HG03045 (cell line): ENCODE results near the gene MAGI1.
"Not testable (repeated sequence)": the region's sequence is repeated elsewhere in the genome, so short reads cannot be mapped to it uniquely, and the experiment has no call there.

Source experiments
- ATAC-seq: cut with Tn5 transposase; IDR thresholded peaks from one replicate; pipeline ENCODE4 v1.9.1; 2021; ENCODE audit warnings: mild to moderate bottlenecking, moderate library complexity; ENCODE audit not compliant: unreplicated experiment

The MAGI1 gene

DNA sequence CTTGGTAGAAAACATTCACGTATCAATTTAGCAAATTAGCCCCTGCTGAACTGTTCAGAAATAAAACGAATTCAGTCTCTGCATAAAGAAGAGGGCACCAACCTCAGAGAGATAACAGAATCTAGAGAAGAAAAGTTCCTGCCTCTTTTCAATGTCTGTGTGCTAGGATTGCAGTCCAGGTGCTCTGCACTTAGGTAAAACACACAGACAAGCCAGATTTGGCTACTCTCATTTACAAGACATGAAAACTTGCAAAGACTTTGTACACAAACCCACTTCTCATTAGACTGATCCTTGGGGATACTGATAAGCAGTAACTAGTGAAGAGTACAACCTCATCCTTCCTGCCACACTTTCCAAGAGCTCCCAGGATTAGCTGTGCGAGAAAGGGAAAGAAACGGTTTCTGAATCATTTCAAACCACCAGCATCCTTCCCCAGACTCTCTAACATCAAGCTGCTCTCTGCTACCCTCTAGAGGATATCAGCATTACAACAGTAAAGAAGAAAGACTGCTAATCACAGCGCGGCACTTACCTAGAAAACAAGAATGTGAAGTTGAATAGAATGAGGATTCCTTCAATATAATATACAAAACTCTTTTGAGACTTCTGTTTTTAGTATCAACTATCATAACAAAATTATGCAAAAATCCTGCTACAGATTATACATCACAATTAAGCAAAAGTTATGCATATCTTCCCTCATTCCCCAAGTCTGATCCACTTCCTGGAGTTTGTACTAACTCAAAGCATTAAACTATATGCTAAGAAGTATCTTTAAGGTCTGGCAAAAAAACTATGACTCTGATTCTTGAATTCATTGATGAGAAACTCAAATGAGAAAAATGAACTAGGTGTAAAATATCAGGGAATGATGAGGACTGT is 306.4 kb downstream of the MAGI1 start:
- peak; percentile 89 for ATAC-seq

- no peak for ATAC-seq
Measured at GRCh38 chr3:65730449-65730848, 308.3 kb downstream of the MAGI1 start.

GRCh38 chr3:65729973-65730372 is 308.7 kb downstream of the MAGI1 start:
- ATAC-seq = no peak

GRCh38 chr3:65729555-65729954 is 309.2 kb downstream of the MAGI1 start:
- ATAC-seq = no peak

DNA sequence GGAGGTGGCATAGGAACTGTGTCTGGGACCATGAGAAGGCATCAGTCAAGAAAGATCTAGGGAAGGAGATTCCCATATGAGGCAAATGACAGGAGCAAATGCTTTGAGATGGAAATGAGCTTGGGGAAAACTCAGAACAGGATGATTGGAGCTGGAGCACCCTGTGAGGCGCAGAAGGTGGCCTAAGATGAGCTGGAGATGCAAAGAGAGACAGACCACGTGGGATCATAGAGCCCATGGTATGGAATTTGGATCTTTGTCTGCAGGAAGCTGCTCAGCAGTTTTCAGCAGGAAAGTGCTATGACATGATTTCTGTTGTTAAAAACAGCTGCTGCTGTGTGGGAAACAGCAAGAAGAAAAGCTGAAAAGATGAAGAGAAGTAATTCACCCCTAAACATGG is 310.6 kb downstream of the MAGI1 start:
- ATAC-seq = no peak

- no peak for ATAC-seq
Measured at GRCh38 chr3:65723985-65724384, 314.7 kb downstream of the MAGI1 start.

GRCh38 chr3:65723011-65723410 is 315.7 kb downstream of the MAGI1 start:
- no peak for ATAC-seq

- no peak for ATAC-seq
Measured at GRCh38 chr3:65720989-65721737, 317.6 kb downstream of the MAGI1 start.

DNA sequence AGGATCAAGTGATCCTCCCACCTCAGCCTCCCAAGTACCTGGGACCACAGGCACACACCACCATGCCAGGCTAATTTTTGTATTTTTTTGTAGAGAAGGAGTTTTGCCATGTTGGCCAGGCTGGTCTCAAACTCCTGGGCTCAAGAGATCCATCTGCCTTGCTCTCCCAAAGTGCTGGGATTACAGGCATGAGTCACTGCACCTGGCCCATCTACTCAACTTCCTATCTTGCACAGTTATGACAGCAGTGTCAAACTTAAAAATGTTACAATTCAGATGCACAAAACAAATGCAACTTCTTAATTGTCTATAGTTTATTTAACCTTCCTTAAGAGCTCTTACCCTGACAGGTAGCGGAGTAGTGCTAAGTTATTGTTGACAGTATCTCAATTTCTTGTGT is 319.1 kb downstream of the MAGI1 start:
- ATAC-seq = not testable (repeated sequence)

- no peak for ATAC-seq
Measured at GRCh38 chr3:65717676-65718346, 320.9 kb downstream of the MAGI1 start.

- no peak for ATAC-seq
Measured at GRCh38 chr3:65716071-65716751, 322.5 kb downstream of the MAGI1 start.

- no peak for ATAC-seq
Measured at GRCh38 chr3:65714134-65714533, 324.6 kb downstream of the MAGI1 start.

- ATAC-seq = no peak
Measured at GRCh38 chr3:65713016-65713415, 325.7 kb downstream of the MAGI1 start.

DNA sequence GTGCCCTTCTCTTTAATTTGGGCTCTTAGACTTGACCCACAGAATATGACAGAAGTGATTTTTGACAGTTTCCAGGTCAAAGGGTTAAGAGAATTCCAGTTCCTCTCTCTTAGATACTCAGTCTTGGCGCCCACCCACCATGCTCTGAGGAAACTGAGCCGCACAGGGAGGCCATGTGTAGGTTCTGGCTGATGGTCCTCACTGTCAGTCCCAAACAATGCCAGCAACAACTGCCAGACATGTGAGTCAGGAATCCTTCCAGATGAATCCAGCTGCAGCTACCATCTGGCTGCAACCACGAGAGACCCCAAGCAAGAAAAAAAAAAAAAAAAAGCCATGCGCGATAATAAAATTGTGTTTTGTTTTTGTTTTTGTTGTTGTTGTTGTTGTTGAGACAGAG is 326.6 kb downstream of the MAGI1 start:
- no peak for ATAC-seq

DNA sequence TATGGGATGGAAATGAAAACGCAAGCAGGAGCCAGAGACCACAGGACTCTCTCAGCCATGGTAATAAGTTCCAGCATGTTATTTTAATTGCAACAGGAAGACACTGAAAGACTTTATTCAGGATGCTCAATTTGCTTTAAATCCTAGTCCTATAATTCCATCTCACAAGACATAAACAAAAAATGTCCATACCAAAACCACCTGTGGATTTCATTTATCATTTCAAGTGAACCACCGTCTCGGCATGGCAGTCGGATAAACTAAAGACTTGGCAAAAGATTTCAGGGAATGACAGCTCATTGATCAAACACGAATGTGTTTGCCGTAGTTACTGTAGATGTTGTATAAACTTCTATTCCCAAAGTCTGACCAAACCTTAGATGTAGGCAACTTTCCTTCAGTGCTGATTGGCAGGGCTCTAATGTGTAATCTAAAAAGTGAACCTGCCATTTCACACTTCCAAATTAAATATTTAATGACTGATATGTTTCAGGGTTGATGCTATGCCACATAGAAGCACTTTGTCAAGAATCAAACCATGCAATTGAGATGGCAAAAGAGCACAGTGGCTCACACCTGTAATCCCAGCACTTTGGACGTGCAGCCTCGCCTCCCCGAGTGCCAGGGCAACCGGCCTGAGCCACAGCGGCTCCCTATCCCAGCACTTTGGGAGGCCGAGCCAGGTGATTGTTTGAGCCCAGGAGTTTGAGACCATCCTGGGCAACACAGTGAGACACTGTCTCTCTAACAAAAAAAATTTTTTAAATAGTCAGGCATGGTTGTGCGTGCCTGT is 331.7 kb downstream of the MAGI1 start:
- no peak for ATAC-seq

DNA sequence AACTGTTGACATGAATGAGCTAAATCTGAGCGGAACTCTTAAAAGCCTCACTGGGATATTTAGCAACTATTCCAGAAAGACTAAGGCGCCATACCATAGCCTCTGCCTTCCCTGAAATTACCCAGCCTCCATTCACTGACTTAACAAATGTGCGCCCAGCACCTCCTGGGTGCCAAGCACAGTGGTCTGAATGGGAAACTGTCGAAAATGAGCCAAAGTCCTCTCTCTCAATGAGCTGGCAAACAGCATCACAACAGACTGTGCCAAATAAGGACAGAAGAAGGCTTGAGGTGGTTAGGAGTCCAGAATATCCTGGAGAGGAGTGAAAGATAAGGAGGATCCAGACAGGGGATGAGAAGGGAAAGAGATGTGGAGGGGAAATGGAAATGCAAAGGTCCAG is 332.4 kb downstream of the MAGI1 start:
- ATAC-seq = no peak

DNA sequence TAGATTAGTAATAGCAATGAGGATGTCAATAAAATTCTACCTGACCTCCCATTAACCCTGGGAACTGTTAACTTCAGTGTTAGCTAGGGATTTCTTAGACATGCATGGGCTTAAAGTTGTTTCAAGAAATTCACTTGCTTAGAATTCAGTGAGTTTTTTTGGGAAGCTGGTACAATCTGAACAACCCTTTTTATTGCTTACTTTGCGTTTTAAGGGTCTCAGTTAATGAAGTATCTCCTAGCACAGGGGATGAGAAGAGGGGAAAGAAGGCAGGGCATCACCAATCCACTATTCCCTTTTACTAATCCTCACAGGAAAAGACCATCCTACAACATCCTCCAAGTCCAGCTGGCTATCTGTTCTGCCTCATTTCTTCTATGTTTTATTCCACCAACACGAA is 334.9 kb downstream of the MAGI1 start:
- ATAC-seq = no peak

GRCh38 chr3:65703026-65703425 is 335.7 kb downstream of the MAGI1 start:
- no peak for ATAC-seq

- no peak for ATAC-seq
Measured at GRCh38 chr3:65702202-65702601, 336.5 kb downstream of the MAGI1 start.

- ATAC-seq = no peak
Measured at GRCh38 chr3:65701516-65701915, 337.2 kb downstream of the MAGI1 start.
